GM19455 (cell line): ENCODE measurements around the gene HYAL1.
"Not testable (repeated sequence)": the region's sequence is repeated elsewhere in the genome, so short reads cannot be mapped to it uniquely, and the experiment has no call there.

Source experiments
- ATAC-seq: cut with Tn5 transposase; IDR thresholded peaks from one replicate; pipeline ENCODE4 v1.9.1; 2021; ENCODE audit not compliant: unreplicated experiment

Gene HYAL1

GRCh38 chr3:50319894-50320625, 16.7 kb upstream of the HYAL1 start:
- no peak for ATAC-seq

DNA sequence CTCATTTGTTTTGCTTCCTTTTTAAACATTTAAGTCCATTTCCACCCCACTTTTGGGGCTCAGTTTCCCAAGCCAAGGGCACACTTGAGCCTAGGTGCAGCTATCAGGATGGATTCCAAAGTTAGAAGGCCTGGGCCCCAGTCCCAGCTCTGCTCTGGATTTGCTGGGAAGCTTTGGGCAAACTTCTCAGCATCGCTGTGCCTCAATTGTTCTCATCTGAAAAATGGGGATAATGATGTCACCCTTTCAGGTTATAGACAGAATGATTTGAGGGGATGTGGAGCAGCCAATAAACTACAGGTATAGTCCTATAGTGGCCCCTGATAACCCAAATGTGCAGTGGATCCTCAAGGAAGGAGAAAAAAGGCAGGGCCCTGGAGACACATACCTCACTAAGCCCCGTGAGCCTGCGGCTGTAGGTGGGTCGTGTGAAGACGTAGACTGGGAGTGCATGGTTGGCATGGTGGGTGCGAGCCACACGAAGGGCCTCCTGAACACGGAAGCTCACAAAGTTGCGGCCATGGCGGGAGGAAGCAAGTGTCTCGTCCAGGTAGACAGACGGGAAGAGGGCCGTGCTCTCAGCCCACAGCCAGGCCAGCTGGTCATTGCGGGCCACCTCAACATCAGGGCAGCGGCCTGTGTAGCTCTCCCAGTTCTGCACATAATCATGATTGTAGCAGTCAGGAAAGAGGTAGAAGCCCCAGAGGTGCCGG, 16.0 kb upstream of the HYAL1 start:
- no peak for ATAC-seq

DNA sequence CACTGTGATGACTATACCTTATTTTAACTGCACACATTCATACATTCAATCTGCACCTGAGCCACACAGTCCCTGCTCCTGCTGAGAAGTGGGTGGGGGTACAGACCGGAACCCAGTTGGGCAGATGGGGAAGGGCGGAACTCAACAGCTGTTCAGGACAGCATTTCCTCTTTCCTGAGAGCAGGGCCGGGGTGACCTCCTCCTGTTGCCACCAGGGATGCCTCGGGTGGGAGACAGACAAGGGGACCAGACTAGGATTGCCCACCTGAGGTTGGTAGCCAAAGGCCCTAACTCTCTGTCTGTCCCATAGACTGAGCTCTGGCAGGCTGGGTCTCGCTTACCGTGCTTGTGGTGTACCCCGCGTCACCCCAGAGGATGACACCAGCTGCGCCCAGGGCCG, 15.2 kb upstream of the HYAL1 start:
- no peak for ATAC-seq

DNA sequence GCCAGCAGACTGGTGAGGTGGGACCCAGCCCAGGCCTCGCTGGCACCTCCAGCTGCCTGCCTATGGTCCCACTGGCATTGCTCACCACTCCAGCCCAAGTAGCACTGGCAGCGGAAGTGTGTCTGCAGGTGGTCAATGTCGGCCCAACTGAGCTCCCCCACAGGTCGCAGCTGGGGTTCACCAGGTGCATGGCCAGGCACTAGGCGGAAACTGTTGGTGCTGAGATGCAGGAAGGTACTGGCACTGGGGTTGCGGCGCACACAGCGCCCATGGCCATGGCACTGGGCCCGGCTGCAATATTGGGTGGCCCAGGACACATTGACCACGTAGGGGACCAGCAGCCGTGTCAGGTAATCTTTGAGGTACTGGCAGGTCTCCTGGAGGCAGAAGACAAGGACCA, 14.8 kb upstream of the HYAL1 start:
- ATAC-seq, result no peak

DNA sequence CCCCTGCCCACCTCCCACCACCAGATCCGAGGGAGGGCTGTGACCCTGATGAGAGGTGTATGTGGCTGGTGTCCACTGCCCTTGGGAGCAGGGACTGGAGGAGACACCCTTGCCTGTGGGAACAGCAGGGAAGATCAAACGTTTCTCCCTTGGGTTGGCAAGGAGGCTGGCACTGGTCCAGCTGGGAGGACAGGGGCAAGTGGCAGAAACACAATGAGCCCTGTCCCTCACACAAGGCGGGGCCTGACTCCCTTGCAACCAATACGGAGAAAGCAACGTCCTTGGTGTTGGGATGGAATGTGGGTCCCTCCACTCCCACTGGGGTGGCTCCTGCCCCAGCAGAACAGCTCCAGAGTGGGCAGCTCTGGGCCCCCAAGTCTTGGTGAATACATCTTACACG, 13.9 kb upstream of the HYAL1 start:
- ATAC-seq, result no peak

DNA sequence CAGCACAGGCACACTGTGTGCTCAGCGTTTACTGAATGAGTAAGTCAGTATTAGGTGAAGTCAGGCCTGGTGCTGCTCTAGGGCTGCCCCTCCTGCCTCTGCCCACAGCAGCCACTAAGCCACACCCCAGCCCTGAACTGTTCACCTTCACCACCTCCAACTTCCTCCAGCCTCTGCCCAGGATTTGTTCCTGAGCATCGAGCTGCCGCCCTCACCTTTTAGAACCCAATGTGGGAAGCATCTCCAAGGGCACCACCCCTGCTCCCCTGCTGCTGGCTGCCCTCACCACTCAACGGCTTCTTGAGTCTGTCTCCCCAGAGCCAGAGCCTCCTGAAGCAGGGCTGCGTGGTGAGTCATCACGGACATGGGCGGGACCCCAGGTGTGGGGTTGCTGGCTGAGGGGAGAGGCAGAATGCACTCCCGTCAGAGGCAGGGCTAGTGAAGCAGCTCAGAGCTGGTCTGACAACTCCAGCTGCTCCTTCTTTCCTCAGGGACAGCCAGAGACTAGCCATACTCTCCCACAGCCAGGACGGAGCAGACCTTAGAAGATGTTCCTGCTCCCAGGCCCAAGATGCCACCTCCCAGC, 13.4 kb upstream of the HYAL1 start:
- peak; percentile 37 for ATAC-seq

DNA sequence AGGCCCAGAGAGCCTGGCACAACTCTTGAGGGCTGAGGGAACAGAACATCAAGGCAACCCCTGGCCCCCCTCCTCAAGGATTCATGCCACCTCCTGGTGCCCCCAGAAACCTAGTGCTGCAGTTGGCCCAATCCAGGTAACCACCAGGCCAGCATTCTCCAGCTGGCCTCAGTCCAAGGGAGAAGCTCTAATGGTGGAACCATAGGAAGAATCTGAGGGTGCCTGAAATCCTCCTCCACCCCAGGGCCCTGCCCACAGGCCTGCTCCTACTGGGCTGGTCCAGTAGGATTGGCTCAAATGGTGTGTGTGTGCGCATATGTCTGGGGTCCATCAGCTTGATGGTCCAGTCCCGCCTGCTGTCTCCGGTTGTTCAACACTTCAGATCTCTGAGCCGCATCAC, 11.4 kb upstream of the HYAL1 start:
- ATAC-seq, result no peak

DNA sequence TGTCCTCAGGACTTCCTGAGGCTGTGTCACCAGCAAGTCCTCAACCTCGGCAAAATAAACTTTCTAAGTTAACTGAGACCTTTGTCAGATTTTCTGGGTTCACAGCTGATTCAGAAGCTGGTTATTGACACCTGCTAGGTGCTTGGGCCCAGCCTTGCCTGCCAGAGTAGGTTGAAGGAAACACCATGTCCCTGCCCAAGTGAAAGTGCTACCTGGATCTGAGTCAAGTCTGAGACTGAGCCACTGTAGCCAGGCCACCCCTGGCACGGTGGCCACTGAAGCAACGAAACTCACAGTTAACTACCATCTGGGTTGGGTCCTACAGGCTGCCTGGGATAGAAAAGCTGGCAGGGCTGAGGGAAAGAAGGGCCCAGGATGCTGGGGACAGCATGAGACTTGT, 11.0 kb upstream of the HYAL1 start:
- no peak for ATAC-seq

DNA sequence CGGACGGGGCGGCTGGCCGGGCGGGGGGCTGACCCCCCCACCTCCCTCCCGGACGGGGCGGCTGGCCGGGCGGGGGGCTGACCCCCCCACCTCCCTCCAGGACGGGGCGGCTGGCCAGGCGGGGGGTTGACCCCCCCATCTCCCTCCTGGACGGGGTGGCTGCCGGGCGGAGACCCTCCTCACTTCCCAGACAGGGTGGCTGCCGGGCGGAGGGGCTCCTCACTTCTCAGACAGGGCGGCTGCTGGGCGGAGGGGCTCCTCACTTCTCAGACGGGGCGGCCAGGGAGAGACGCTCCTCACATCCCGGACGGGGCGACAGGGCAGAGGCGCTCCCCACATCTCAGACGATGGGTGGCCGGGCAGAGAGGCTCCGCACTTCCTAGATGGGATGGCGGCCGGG, 8.7 kb upstream of the HYAL1 start:
- not testable (repeated sequence) for ATAC-seq

DNA sequence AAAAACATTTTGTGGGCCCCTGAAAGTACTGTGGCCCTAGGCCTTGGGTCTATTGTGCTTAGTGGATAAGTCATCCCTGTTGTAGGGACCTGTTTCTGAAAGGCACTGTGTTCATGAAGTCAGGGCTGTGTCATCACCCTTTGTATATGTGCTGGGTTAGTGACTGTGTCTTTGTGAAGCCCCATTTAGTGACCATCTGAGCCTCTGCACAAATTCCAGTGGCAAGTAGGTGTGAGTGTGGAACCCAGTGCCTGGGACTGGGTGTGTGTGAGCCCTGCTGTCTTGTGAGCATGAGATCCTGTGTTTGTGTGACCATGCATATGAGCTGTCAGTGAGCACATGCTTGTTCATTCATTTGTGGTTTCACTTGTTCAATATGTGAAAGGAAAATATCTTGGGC, 1.2 kb upstream of the HYAL1 start:
- ATAC-seq, result no peak

DNA sequence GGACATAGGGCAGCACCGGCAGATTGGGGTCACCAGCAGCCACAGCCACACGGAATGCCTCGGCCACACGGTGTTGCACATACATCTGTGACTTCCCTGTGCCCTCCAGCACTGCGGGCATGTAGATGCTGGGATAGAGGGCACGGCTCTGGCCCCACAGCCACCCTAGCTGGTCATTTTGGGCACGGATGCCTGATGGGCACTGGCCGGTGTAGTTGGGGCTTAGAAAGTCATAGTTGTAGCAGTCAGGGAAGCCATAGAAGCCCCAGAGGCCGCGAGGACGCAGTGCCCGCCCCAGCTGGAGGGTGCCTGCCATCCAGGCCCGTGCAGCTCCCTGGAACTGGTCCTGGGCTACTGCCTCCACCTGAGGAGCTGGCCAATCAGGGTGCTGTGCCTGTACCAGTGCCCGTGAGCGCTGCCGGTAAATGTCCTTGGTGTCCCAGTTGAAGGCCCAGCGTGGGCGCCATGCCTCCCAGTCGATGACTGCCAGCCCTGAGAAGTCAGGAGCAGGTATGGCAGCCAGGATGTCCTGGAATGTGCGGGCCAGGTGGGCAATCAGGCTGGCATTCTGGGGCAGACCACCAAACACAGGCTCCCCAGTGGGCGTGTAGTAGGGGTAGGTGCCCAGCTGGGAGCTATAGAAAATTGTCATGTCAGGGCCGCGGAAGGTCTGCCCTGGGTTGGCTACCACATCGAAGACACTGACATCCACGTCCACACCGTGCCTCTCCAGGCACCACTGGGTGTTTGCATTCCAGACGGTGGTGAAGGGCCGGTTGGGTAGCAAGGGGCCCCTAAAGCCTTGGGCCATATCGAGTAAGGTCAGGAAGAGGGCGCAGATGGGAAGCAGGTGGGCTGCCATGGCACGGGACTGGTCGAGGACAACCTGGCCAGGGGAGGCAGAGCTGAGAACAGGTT, 1.0 kb downstream of the HYAL1 start:
- ATAC-seq, result no peak

DNA sequence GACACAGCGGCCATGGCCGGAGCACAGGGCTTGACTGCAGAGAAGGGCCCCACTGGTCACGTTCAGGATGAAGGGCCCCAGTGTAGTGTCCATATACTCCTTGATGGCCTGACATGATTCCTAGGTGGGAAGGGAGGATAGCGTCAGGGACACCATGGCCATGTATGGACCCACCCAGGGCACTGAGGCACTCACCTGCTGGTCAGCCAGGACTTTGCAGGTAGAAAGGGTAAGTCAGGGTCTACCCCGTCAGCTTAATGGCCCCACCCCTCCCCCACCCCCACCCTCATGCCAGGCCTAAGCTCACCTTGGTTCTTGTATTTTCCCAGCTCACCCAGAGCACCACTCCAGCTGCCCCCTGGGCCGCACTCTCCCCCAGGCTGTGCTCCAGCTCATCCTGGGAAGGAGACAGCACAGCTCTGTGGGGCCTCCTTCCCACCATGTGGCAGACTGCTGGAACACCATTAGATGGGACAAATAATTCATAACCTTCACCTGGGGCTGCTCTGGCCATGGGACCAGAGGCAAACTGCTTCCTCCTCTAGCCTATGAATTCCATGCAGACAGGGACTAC, 2.6 kb downstream of the HYAL1 start:
- ATAC-seq, result no peak

- no peak for ATAC-seq
Observed at GRCh38 chr3:50299929-50300680, 3.3 kb downstream of the HYAL1 start.

DNA sequence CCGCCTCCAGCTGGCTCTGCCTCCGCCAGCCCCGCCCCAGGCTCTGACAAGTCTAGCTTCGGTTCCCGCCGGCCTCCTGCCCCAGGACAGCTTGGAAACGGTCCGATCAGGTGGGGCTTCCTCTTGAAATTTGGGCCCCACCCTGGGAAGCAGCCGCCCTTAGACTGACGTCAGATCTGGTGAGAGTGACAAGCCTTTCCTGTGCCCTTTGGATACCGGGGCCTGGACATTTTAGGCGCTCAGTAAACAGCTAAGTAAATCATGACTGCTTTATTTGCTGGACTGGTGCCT, 3.8 kb downstream of the HYAL1 start:
- no peak for ATAC-seq

GRCh38 chr3:50298836-50299637, 4.3 kb downstream of the HYAL1 start, which contains the start of the genes HYAL3 and NAA80:
HYAL3 (minus strand) TSS chr3:50299405; CDS start chr3:50295602, 3,803 bp downstream.
NAA80 (minus strand) TSS chr3:50299405; CDS start chr3:50297463, 1,942 bp downstream.
- peak; percentile 82 for ATAC-seq

- ATAC-seq, result no peak
Observed at GRCh38 chr3:50297896-50298725, 5.3 kb downstream of the HYAL1 start.

DNA sequence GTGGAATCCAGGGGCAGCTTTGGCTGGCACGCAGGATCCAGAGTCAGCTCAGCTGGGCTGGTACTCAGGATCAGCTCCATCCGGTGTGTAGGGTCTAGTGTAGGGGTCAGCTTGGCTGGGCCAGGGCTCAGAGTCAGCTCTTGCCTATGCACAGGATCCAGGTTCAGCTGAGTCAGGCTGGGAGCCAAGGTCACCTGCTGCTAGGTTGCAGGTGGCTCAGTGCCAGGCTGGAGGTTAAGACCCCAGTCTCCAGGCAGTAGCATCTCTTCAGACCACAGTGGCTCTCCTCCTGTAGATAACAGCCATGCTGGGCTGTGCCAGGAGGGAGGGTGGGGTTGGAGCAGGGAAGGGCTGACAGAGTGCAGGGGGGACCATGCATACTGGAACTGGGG, 6.0 kb downstream of the HYAL1 start:
- no peak for ATAC-seq

DNA sequence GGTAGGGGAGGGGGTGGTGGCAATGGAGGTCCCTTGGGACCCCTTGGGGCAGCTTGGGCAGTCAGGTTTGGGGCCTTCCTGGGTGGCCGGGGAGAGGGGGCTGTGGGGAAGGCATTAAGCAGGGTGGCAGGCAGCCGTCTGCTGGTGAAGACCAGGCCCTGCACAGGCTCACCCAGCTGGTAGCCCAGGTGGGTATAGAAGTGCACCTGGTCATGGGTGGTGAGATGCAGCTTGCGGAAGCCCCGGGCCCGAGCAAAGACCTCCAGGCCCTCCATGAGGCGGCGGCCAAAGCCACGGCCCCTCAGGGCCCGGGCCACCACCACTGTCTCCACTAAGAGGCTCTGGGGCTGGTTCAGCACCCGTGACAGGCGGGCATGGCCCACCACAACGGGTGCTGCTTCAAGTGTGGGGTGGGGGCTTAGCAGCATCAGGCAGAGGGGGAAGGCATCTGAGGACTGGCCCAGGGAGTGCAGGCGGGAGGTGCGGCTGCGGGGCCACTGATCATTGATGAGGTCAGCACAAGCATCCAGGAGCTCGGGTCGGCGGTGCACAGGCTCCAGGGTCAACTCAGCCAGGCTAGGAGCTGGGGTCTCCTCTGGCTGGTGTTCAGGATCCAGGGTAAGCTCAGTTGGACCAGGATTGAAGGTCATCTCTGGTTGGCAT, 6.5 kb downstream of the HYAL1 start:
- no peak for ATAC-seq
